ENCODE results near the gene RGS11.
"Not testable (repeated sequence)": the region's sequence is repeated elsewhere in the genome, so short reads cannot be mapped to it uniquely, and the experiment has no call there.

RGS11 gene

DNA sequence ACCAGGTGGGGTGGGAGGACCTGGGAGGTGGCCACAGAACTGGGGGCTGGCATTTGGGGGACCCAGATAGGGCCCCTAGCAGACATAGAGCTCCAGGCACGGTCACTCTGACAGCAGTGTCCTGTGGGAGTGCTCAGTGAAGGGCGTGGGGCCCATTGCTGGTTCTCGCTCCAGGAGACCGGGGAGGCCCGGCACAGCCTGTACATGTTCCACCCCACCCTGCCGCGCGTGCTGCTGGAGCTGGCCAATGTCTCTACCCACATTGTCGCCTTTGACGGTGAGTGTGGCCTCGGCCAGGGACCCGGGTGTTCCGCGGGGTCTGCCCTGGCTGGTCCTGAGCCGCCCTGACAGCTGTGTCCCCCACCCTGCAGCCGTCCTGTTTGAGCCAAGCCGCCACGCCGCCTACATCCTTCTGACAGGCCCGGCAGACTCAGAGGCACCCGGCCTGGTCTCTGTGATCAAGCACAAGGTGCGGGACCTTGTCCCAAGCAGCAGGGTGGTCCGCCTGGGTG, 11.2 kb downstream of the RGS11 start:
- DNase-seq = no peak

GRCh38 chr16:263944-264343, 11.8 kb downstream of the RGS11 start:
- DNase-seq = no peak

DNA sequence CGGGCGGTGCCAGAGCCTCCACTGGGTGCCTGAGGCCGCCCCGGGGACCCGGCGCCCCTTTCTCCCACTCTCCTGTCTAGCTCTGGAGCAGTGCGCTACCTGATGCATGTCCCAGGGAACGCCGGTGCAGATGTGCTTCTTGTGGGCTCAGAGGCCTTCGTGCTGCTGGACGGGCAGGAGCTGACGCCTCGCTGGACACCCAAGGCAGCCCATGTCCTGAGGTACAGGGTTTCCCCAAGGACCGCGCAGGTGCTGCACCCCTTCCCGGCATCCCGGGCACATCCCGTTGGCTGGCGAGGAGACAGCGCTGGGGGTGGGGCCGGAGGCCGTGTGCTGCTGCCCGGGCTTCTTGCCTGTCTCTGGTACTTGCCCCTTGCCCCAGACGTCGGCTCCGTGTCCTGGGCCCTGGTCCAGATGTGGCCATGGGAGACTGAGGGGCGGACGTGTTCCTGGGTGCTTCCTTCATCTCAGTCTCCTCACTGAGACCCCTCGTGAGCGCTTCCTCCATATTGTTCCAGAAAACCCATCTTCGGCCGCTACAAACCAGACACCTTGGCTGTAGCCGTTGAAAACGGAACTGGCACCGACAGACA, 12.5 kb downstream of the RGS11 start:
- no peak for DNase-seq

DNA sequence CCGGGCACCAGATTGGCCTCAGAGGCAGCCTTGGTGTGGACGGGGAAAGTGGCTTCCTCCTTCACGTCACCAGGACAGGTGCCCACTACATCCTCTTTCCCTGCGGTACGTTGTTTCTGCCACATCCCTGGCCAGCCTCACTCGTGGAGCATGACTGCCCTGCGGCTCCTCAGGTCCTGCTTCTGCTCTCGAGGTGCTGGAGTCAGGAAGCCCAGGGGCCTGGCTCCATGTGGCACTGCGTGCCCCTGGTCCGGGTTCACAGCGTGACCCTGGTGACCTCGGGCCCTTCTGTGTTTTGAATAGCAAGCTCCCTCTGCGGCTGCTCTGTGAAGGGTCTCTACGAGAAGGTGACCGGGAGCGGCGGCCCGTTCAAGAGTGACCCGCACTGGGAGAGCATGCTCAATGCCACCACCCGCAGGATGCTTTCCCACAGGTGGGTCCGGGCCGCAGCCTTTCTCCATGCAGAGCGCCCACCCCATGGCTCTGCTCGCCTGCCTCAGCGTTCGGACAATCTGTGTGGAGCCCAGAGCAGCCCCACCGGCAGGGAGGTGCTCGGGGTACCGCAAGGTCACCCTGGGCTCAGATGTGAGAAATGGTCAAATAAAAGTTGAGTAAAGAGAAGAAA, 13.5 kb downstream of the RGS11 start:
- no peak for DNase-seq

- DNase-seq = peak in 6 of 56 donors; percentile 7 to 49 (median 21)
Observed at GRCh38 chr16:261031-261691, 14.6 kb downstream of the RGS11 start.

DNA sequence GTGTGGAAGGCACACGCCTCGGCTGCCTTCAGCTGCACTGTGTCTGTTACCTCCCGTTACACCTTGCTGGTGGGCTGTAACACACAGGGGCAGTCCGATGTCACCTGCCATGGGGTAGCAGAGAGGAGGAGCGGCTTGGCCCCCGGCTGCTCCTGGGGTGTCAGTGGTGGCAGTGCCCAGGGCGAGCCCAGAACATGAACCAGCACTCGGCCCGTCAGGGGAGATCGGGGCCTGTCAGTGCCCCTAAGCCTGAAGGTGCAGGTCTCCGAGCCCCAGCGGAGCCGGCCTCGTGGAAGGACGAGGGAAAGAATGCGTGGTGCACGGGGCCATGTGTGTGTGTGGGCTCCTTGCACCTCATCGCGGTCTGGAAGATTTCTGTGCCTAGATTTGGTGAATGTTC, 15.4 kb downstream of the RGS11 start:
- DNase-seq = no peak

- DNase-seq = no peak
Observed at GRCh38 chr16:259814-260253, 15.9 kb downstream of the RGS11 start.

DNA sequence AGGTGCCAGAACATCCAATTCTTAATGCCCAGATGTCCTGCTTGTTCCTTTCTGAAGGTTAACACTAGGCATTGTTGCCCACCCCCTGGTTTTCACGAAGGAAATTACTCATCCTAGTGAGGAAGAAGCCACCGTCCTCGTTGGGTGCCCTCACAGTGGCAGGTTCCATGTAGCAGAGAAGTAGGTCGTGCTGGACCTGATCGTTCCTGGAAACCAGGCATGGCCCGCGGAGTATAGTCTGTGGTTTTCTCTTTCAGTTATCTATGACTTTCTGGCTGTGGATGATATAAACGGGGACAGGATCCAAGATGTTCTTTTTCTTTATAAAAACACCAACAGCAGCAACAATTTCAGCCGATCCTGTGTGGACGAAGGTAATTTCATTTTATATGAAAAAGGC, 16.5 kb downstream of the RGS11 start:
- DNase-seq = no peak

- DNase-seq = not testable (repeated sequence)
Observed at GRCh38 chr16:258091-258490, 17.7 kb downstream of the RGS11 start.

GRCh38 chr16:255183-255582, 20.6 kb downstream of the RGS11 start:
- DNase-seq = no peak

GRCh38 chr16:254461-254860, 21.3 kb downstream of the RGS11 start:
- no peak for DNase-seq

DNA sequence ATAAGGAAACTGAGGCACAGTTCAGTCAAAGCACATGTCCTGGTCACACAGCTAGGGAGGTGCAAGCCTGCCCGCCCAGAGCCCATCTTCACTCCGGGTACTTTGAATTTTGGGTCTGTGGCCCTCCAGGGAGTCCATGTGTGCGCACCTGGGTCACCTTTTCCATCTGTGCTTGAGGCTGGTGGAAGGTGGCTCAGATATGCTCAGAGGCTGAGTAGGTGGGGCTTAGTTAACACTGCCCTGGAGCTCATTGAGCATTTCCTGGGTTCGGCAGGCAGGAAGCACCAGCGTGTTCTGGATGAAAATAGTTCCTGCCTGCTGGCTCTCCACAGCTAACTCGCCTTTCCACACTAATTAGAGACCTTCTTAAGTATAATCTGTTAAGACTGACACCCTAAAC, 21.9 kb downstream of the RGS11 start:
- no peak for DNase-seq

DNA sequence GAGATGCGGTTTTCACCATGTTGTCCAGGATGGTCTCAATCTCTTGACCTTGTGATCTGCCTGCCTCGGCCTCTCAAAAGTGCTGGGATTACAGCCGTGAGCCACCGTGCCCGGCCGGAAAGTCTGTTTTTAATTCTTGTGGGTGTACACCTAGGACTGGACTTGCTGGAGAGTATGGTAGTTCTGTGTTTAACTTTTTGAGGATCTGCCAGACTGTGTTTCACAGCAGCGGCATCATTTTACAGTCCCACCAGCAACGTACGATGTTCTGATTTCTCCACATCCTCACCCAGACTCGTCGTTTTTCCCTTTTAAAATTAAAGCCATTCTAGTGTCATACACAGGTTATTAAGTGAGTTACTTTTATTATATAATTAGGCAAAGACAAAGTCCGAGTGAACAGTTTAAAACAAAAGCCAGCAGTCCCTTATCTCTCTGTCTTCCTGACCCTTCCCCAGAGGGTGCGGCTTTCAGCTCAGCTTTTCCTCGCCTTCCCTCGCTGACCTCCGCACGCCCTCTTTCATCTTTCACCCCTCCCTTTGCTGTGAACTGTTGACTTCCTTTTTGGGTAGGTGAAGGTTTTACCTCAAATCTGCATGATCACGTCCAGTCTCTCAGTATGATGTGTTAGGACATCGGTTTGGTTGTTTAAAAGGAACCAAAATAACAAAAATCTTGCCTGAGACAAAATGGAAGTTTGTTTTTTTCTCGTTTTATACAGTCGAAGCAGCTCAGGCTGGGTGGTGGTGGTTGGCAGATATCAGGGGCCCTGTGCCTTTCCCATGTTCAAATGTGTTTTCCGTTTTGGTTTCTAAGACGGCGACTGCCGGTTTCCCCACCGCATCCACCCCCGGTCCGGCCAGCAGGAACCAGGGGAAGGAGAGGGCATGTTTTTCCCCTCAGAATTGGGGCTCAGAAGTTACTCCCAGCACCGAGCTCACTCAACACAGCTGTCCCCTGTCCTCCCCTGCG, 23.1 kb downstream of the RGS11 start:
- DNase-seq = no peak

- no peak for DNase-seq
Observed at GRCh38 chr16:249431-249830, 26.3 kb downstream of the RGS11 start.

DNA sequence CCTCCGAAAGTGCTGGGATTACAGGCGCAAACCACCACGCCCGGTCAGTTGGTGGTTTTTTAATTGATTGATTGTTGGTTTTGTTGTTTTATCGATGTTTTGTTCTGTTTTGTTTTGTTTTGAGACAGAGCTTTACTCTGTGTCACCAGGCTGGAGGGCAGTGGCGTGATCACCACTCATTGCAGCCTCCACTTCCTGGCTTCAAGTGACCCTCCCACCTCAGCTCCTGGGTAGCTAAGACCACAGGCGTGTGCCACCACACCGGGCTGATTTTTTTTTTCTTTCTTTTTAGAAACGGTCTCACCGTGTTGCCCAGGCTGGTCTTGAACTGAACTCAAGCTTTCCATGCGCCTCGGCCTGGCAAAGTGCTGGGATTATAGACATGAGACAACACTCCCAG, 28.7 kb downstream of the RGS11 start:
- DNase-seq = no peak

GRCh38 chr16:245105-245504, 30.6 kb downstream of the RGS11 start:
- DNase-seq = no peak

GRCh38 chr16:243348-243747, 32.4 kb downstream of the RGS11 start:
- DNase-seq = no peak

GRCh38 chr16:242281-242680, 33.5 kb downstream of the RGS11 start:
- DNase-seq = no peak

DNA sequence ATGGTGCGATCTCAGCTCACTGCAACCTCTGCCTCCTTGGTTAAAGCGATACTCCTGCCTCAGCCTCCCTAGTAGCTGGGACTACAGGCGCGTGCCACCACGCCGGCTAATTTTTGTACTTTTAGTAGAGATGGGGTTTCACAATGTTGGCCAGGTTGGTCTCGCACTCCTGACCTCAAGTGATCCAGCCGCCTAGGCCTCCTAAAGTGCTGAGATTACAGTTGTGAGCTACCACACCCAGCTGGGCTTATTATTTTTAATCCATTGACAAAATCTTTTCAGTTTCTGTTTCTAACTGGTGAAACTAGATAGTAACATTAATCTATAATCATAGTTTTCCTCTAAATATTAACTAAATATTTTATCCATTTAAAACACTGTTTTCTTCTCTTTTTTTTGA, 35.2 kb downstream of the RGS11 start:
- DNase-seq = no peak

GRCh38 chr16:239948-240277, 35.8 kb downstream of the RGS11 start:
- peak in 11 of 56 donors; percentile 4 to 38 (median 16) for DNase-seq

DNA sequence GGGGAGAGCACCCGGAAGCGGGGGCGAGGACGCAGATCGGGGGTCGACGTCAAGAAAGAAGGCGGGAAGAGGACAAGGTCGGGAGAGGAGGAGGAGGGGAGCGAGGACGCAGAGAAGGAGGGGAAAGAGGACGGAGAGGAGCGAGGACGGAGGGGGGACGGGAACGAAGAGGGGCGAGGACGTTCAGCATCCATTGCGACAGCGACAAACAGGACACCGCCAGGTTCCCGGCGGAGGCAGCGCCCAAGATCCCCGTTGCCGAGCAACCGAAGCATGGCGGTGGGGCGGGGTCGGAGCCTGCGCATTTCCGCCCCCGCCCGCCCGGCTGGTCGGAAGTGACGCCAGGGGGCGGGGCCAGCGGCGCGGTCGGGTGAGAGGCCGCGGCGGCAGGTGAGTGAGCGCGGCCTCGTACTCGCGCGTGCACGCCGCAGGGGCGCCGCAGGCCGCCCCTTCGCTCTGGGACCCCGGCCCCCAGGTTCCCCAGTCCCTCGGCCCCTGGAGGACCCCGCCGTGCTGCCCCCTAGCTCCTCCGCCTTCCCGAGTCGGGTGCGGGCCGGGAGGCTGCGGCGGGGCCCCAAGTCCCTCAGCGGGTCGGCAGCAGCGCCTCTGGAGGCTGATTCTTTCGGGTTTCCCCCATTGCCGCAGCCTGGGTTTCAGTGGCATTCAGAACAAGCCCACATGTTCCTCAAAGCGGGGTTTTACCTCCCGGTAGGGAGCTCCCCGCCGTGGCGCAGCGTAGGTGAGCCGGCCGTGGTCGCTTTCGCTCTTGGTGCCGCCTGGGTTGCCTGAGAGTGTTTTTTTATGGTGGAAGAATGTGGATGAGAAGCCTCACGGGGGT, 41.1 kb downstream of the RGS11 start, which contains the start of gene FAM234A:
FAM234A (plus strand) TSS at position 354 of the 838 bp plus-strand sequence. CDS start 19,593 bp downstream, outside the sequence.
- peak; percentile 47 to 93 (median 80) for DNase-seq
